T-helper 1 cell treated with Interleukin-12 subunit alpha and Interleukin-12 subunit beta and Interleukin-4 antibody, amounts not matched to agents 30 ng/mL and 1 ng/mL, for 36 hours (primary cell): ENCODE measurements around the gene CRTC1. TPM values are rescaled to one million over a fixed set of nuclear protein-coding genes. Genes with fewer than 3 reads are reported as not detected.

Experiments
- intact Hi-C: fragments of 100-400 bp; cut with micrococcal nuclease; formaldehyde crosslinking; loops from one replicate; pipeline ENCODE4 v1.15.1; 2024
- total RNA-seq: library from RNA; stranded (reverse); gene quantifications from 2 replicates; pipeline ENCODE4 v1.2.3, GENCODE V29; 2022

The CRTC1 gene, protein sequence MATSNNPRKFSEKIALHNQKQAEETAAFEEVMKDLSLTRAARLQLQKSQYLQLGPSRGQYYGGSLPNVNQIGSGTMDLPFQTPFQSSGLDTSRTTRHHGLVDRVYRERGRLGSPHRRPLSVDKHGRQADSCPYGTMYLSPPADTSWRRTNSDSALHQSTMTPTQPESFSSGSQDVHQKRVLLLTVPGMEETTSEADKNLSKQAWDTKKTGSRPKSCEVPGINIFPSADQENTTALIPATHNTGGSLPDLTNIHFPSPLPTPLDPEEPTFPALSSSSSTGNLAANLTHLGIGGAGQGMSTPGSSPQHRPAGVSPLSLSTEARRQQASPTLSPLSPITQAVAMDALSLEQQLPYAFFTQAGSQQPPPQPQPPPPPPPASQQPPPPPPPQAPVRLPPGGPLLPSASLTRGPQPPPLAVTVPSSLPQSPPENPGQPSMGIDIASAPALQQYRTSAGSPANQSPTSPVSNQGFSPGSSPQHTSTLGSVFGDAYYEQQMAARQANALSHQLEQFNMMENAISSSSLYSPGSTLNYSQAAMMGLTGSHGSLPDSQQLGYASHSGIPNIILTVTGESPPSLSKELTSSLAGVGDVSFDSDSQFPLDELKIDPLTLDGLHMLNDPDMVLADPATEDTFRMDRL
- 8.9 and 9.2 TPM in 2 replicates for total RNA-seq

DNA sequence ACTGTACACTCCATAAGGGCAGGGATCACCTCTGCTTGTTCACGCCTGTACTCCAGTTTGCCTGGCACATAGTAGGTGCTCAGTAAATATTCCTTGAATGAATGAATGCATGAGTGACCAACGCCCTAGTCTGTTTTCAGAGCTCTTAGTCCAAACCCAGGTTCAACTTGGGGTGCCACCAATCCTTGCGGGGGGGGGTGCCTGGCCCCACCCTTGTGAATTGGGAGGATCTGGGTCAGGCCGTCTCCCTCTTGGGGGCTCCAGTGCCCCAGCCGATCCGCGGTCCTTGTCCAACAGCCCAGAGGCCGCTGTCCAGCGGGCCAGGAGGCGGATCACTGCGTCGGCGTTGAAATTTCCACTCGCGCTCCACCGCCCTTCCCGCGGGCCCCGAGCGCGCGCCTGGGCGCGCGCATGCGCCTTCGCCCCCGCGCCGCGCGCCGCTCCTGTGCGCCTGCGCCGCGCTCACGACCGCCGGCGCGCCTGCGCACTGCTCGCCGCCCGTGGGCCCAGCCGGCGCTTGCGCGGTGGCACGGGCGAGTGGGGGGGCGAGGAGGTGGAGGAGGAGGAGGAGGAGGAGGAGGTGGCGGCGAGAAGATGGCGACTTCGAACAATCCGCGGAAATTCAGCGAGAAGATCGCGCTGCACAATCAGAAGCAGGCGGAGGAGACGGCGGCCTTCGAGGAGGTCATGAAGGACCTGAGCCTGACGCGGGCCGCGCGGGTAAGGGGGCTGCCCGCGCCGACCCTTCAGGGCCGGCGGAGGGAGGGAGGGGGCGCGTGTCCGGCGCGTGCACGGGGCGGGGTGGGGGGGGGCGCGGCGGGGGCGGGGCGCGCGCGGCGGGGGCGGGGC lies at the start of gene CRTC1:
Gene CRTC1, plus strand, starts transcription at position 572 of the 849 bp plus-strand sequence. Its CDS starts 23 bp downstream, at position 595.
- intact Hi-C loops: loop anchor here (1.0 to 5.0 kb wide), 9 partner anchors 17 to 349 kb away; partner anchors contain the start of genes ARMC6, COPE, DDX49 and ELL

DNA sequence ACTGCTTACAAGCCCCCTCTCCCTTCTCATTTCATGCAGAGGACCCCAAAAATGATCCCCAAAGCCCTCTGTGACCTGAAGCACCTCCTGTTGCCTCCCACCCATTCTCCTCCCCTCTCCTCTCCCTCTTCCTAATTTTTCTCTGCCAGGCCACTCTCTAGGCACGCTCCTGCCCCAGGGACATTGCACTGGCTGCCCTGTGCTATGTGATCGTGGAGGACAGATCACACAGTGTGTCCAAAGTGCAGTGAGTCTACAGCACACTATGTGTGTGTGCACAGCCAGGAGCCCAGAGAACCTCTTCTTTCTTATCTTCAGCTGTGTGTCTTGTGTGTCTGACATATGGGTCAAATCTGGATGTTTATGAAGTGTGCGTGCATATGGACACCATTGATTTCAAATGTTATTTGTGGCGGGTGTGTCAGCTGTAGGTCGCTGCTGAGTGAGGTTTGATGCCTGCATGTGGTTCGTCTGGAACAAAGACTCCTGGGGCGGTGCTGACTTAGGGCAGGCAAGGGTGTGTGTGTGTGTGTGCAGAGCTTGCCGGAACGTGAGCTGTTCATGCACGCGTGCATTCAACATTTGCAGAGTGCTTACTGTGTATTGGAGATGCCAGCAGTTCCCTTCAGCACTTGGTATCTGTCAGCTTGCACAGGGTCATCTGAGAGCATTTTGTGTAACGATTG lies 48.7 kb upstream of the CRTC1 start:
- intact Hi-C loops: loop anchor here (5.0 kb wide), 2 partner anchors 213 to 773 kb away; partner anchors contain the start of gene GATAD2A

DNA sequence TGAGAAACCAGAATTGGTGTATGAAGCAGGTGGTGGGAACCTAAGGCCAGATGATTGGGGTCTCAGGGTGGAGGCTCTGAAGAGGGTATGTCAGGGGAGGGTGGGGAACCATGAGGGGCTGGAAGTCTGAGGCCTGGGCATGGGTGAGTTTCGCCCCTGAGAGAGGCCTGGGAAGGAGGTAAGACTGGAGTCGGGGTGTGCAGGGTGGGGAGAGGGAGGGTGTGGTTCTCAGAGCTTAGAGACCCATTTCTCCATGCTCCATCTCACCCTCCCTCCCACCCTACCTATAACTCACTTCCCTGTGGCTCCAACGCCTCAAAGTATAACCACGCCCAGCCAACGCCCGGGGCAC lies 47.7 kb upstream of the CRTC1 start:
- intact Hi-C loops: loop anchor here (1.0 to 5.0 kb wide), 20 partner anchors 42 to 771 kb away; partner anchors contain the start of genes BORCS8, COPE, CRTC1 and DDX49

DNA sequence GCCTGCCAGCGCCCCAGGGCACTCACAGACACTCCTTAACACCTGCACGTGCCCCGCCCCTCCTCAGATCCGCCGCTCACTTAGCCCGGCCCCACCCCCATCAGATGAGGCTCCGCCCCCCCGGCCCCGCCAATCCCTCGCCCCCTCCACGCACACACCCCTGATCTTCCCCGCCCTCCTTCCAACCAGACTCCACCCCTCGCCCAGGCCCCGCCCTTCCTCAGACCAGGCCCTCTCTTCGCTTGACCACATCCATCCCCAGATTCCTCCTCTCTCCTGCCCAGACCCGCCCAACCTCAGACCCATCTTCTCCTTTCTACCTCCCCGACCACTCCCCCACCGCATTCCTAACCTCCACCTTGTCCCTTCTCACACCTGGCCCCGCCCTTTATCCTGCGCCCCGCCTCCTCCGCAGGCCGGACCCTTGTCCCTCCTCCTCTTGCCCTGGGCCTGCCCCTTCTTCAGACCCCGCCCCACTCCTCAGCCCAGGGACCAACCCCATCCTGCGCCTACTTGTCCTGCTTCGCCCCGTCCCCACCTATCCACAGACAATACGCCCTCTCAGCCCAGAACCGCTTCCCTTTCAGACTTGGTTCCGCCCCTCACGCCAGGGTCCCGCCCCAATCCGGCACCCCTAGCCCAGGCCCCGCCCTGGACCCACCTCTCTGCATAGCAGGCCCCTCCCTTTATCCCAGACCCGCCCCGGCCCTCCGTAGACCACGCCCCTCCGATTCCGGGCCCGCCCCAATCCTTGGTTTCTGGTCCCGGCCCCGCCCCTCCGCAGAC lies 47.1 kb upstream of the CRTC1 start:
- intact Hi-C loops: loop anchor here (1.0 to 5.0 kb wide), 20 partner anchors 42 to 771 kb away; partner anchors contain the start of genes BORCS8, COPE, CRTC1 and DDX49

DNA sequence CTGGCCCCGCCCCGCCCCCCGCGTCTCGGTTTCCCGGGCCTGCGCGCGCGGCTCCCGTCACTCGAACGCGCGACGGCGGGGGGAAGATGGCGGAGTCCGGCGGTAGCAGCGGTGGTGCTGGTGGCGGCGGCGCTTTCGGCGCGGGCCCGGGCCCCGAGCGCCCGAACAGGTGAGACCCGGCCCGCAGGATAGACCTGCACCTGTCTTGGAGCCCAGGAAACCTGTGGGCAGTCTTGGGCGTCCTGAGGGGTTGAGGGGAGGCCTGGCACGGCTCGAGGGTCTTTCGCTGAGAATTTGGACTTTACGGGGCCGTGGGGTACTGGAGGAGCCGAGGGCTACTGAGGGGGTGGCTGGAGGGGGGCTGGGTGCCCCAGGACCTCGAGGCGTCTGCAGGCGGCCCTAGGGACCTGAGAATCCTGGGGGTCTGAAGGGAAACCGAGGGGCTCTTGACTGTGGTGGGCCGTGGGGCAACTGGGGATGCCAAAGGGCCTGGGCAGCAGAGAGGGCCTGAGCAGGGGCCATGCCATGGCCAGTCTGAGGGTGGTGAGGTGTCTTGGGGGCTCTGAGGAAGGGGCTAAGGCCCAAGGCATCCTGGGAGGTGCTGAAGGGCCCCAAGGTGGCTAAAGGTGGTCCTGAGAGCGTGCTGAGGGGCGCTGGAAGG lies 46.4 kb upstream of the CRTC1 start, which contains the start of gene KLHL26:
Gene KLHL26, plus strand, starts transcription at position 60 of the 661 bp plus-strand sequence. Its CDS starts 27 bp downstream, at position 87.
- intact Hi-C loops: loop anchor here (1.0 to 5.0 kb wide), 20 partner anchors 43 to 770 kb away; partner anchors contain the start of genes BORCS8, COPE, CRTC1 and DDX49

DNA sequence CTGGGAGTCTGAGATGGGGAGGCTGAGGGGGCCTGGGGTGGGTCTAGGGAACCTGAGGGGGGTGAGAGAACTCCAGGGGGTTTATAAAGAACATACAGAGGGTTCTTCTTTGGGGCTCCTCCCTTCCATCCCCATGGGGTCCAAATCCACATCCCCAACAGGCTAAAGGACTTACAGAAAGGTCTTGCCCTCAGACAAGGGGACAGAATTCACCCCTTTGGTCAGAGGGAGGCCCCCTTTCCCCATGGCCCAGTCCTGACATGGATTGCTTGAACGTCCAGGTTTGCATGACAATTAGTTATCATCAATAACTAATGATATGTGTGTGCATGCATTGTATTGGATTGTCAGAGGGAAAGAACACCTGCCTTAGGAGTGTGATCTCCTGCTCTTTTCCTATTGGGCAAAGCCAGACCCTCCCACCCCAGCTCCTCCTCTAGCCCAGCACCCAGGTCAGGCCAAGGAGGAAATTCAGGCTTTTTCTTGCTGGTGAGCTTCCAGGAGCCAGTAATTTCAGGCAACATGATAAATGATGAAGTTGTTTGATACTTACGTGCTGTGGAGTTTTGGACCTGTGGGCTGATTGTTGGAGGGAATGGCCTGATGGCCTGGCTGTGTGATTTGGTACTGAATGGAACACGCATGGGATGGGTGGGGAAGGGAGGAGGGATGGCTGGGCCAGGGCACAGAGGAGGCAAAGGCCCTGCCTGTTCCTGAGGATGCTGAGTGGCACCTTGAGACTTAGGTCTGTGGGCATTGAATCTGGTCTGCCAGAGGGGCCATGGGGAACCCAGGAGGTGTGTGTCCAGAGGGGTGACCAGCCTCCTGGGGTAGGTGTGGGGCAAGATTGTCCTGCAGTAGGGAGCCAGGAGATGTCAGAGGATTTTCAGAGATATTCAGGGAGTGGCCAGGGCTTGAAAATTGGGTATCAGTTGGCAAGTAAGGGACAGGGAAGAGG lies 45.5 kb upstream of the CRTC1 start:
- intact Hi-C loops: loop anchor here (2.0 to 5.0 kb wide), 4 partner anchors 209 to 769 kb away; partner anchors contain the start of genes BORCS8, GATAD2A, RFXANK and SLC25A42

DNA sequence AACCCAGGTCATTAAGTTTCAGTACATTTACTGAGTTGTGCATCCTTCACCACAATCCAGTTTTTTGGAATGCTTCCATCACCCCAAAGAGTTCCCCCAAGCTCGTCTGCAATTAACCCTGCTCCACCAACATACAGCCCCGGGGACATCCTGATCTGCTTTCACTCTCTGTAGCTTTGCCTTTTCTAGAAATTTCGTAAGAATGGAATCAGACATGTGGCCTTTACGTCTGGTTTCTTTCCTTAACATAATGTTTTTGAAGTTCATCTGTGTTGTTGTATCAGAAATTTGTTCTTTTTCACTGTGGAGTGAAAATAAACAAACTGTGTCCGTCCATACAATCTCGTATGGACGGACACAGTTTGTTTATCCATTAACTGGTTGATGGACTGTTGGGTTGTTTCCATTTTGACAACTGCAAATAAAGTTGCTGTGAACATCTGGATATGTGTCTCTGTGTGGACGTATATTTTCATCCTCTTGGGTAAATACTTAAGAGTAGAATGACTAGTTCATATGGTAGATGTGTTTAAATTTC lies 43.7 kb upstream of the CRTC1 start:
- intact Hi-C loops: loop anchor here (5.0 kb wide), 2 partner anchors 208 to 768 kb away; partner anchors contain the start of gene GATAD2A

DNA sequence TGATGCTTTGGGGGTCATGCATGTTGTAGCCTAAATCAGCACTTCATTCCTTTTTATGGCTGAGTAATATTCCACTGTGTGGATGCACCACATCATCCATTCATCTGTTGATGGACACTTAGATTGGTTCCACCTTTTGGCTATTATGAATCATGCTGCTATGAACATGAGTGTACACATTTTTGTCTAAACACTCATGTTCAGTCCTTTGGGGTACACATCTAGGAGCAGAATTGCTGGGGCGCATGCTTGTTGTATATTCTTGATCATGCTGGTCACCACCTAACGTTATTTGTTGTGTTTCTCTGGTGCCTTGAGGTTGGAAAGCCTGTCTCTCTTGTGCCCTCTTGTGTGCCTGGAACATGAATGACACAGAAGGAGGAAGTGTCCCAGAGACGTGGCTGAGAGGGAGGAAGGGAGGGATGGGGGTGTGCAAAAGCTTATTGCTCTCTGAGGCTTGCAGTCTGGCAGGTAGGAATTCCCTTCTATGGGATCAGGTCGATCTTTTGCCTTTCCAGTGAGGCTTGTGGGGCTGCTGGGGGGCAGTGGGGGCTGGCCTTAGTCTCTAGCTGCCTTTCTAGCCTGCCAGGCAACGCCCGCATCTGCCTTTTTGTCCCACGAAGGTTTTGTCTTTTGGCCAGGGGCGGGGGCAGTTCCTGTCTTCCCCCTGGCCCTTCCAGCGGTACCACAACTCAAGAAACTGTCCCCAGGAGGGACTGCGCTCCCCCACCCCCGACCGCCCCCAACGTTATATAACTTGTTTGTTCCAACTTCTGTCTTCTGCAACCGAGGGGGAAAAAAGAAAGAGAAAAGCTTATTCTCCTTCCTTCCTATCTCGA lies 39.1 kb upstream of the CRTC1 start:
- intact Hi-C loops: no loop called here

DNA sequence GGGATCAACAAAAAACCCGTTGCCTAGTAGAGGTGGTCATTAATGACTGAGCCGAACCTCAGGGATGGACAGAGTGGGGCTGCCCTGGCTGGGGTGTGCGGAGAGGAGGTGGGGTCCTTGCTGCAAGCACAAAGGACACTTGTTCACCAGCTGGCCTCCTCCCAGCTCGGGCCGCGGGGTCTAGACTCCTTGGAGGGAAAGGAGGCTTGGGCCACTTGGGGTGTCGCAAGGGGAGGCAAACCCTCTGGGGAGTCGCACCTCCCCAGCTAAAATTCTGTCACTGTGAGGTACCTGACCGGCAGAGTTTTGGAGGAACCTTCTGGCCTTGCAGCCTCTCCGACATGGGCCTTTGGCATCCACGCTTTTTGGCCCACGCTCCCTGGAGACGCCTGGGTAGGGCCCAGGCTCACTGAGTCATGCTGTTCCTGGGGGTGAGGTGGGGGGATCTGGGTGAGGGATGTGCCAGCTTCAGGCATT lies 38.4 kb upstream of the CRTC1 start:
- intact Hi-C loops: no loop called here

DNA sequence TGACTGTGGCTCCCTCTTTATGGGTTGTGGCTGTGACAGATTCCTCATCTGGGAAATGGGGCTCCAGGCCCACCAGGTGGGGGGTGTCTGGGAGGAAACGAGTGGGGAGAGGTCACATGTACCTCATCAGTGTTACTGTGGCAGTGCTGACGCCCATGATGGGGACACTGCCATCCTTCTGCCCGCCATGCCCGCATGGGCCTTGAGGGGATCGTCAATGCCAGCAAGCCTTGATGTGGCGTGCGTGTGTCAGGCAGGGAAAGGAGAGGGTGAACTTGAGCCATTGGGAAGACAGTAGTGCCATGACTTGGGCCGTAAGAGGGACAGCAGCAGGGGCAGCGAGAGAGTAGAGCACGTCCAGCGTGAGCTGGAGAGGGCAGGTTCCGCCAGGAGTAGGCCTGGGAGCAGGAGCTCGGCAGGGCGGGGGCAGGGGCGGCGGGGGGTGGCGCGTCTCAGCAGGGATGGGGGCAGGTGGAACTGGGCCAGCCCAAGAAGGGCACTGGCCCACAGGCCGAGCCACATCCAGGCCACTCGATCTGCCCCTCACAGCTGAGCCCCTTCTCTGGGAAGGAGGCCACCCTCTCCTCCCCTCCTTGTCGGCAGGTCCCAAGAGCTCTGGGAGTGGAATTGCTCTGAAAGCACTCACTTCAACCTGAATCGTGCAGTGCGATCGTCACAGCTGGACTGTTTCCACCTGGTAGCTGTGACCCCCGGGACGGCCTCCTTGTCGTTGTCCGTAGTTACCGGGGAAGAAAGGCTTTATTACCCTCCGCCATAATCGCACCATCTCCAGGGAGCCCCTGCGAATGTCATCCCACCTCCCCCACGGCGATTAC lies 36.7 kb upstream of the CRTC1 start:
- intact Hi-C loops: no loop called here

DNA sequence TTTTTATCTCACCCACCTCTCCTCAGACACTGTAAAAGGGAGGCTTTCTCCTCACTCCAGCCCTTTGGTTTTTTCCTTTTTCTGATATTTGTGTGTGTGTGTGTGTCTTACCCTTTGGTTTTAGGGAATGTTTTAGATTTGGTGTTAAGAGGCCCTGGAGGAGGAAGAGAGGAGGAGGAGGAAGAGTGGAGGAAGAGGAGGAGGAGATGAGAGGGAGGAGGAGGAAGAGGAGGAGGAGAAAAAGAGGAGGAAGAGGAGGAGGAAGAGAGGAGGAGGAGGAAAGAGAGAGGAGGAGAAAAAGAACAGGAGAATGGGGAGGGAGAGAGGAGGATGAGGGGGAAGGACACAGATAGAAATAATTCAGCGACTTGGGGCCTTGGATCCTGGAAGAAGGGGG lies 36.1 kb upstream of the CRTC1 start:
- intact Hi-C loops: no loop called here

DNA sequence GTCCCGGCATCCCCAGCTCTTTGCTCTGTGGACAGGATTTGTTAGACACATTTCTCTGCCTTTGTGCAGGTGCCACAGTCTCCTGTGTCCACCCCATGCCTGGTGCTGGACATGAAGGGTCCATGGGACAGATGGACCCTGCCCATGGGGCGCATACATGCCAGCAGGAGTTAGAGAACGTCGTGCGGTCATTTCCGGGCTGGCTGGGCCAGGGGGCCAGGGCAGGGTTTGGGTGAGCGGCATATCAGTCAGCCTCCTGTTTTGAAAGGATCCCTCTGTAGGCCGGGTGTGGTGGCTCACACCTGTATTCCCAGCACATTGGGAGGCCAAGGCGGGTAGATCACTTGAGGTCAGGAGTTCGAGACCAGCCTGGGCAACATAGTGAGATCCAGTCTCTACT lies 35.7 kb upstream of the CRTC1 start:
- intact Hi-C loops: no loop called here

DNA sequence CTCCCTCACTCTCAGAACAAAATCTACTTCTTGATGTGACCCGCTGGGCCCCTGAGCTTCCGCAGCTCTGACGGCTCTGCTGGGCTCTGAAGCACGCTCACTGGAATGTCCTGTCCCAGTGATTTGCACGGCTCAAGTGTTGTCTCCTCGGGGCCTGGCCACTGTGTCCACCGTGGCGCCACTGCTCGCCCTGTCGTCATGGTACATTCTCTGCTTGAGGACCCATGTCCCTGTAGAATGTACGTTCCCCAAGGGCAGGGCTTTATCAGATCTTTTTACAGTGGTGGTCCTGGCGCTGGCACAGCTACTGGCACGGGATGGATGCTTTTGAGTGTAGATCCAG lies 34.5 kb upstream of the CRTC1 start:
- intact Hi-C loops: no loop called here

DNA sequence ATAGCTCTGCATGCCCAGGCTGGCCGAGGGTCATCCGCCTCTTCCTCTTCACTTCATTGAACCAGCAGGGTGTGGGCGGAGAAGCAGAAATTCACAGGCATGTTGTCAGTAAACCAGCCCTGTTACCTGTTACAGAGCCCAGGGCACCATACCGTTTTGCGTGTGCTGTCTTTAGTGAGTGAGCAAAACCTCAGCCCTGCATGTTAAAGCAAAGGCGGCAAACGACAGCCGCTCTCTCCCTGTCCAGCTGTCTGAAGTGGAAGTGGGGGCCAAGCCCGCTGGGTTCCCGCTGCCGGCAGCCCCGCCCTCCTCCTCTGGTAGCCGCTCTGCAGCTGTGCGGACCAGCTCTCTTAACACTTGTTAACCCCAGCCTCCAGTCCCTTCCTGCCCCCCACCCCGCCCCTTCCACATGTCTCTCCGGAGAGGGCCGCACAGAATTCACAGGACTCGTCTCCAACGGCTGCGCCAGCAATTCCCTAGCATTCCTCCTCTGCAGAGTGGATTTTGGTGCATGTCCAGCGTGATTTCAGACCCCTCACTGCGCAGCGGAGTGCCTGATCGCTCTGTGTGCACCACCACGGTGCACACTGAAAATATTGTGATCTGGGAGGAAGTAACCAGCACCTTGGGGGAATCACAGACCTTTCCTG lies 34.0 kb upstream of the CRTC1 start:
- intact Hi-C loops: no loop called here

DNA sequence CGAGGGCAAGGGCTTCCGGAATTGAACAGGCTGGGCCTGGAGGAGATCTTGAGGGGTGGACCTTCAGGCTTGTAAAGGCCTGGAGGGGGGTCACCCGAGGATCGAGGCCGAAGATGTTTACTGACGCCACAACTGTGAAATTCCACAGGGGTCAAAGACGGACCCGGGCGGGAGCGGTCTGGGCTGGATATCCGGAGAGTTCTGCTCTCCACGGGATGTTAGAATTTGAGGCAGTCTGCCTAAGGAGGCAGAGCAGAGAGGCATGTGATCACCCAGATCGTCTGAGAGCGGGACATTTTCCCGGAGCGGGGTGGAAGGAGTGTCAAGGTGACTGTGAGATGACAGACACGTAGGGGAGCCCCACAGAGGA lies 33.5 kb upstream of the CRTC1 start:
- intact Hi-C loops: no loop called here
